IPS-18a (cell line): ENCODE measurements around the gene FAM13A.
"Not testable (repeated sequence)": the region's sequence is repeated elsewhere in the genome, so short reads cannot be mapped to it uniquely, and the experiment has no call there.

Source experiments
- H3K27ac ChIP-seq: one replicate; pipeline ENCODE4 v1.5.1; 2013; ENCODE audit warnings: low read length
- H3K27me3 ChIP-seq: one replicate; pipeline ENCODE4 v1.6.1; 2013; ENCODE audit warnings: mild to moderate bottlenecking, low read length; ENCODE audit not compliant: control insufficient read depth, insufficient read depth
- H3K36me3 ChIP-seq: one replicate; pipeline ENCODE4 v1.6.1; 2013; ENCODE audit warnings: low read depth, low read length; ENCODE audit not compliant: control insufficient read depth
- H3K4me1 ChIP-seq: one replicate; pipeline ENCODE4 v1.6.1; 2013; ENCODE audit warnings: low read depth, low read length; ENCODE audit not compliant: control insufficient read depth
- H3K4me3 ChIP-seq: one replicate; pipeline ENCODE4 v1.5.1; 2013; ENCODE audit warnings: low read length
- H3K9ac ChIP-seq: one replicate; pipeline ENCODE4 v1.6.1; 2013; ENCODE audit warnings: mild to moderate bottlenecking, low read length, moderate library complexity
- H3K9me3 ChIP-seq: one replicate; pipeline ENCODE4 v1.6.1; 2013; ENCODE audit warnings: low read depth, low read length; ENCODE audit not compliant: control insufficient read depth

Gene FAM13A

DNA sequence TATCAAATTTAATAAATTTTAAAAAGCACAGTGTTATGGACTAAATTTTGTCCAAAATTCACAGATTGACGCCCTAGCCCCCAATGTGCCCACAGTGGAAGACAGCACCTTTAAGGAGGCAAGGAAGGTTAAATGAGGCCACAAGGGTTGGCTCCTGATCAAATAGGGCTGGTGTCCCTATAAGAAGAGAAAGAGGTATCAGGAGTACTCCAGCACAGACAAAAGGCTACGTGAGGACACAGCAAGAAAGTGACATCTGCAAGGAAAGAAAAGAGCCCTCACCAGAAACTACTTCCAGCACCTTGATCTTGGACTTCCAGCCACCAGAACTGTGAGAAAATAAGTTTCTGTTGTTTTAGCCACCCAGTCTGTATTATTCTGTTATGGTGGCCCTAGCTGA, 48.8 kb downstream of the FAM13A start:
- Histone ChIP-seq H3K9me3 (no peaks in the 10 kb centered on the region), H3K27me3 (no peaks in the 10 kb centered on the region), H3K27ac (no peak overlapping the region), H3K36me3 (peaks cover 10% of the 10 kb centered on the region), H3K4me1 (peaks cover 4% of the 10 kb centered on the region), H3K9ac (no peak overlapping the region), H3K4me3 (no peak overlapping the region)

- H3K9ac ChIP-seq: no peak overlapping the region
- H3K36me3 ChIP-seq: peaks cover 5% of the 10 kb centered on the region
- H3K27ac ChIP-seq: no peak overlapping the region
- H3K4me1 ChIP-seq: peaks cover 4% of the 10 kb centered on the region
- no peak overlapping the region for H3K4me3 ChIP-seq
- no peaks in the 10 kb centered on the region for H3K27me3 ChIP-seq
- H3K9me3 ChIP-seq: no peaks in the 10 kb centered on the region
Observed at GRCh38 chr4:89007338-89007939, 49.5 kb downstream of the FAM13A start.

DNA sequence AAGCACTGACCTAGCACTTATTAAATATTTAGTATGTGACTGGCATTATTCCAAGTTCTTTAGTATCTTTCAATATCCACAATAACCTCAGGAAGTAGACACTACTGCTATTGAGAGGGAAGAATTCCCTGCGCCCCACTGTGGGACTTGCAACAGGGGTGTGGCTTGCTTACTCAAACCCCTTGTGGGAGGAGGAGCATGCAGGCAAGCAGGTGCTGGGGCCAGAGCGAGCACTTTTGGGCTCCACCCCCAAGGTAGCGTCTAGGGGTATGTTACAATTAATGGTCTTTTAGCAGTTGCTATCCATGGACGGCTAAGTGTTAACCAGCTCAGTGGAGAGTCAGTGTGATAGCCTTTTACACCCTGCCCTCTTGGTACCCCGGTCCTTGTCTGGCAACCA, 50.7 kb downstream of the FAM13A start:
- H3K9ac ChIP-seq: no peak overlapping the region
- H3K4me1 ChIP-seq: peaks cover 4% of the 10 kb centered on the region
- H3K9me3 ChIP-seq: no peaks in the 10 kb centered on the region
- H3K36me3 ChIP-seq: peaks cover 4% of the 10 kb centered on the region
- H3K27ac ChIP-seq: no peak overlapping the region
- H3K4me3 ChIP-seq: no peak overlapping the region
- no peaks in the 10 kb centered on the region for H3K27me3 ChIP-seq

DNA sequence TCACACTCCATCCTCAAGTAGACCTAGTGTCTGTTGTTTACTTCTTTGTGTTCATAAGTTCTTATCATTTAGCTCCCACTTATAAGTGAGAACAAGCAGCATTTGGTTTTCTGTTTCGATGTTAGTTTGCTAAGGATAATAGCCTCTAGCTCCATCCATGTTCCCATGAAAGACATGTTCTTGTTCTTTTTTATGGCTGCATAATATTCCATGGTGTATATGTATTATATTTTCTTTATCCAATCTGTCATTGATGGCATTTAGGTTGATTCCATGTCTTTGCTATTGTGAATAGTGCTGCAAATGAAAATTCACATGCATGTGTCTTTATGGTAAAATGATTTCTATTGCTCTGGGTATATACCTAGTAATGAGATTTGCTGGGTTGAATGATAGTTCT, 51.9 kb downstream of the FAM13A start:
- not testable (repeated sequence) for H3K9me3 ChIP-seq, H3K4me3 ChIP-seq, H3K36me3 ChIP-seq, H3K9ac ChIP-seq, H3K27ac ChIP-seq, H3K27me3 ChIP-seq, H3K4me1 ChIP-seq

DNA sequence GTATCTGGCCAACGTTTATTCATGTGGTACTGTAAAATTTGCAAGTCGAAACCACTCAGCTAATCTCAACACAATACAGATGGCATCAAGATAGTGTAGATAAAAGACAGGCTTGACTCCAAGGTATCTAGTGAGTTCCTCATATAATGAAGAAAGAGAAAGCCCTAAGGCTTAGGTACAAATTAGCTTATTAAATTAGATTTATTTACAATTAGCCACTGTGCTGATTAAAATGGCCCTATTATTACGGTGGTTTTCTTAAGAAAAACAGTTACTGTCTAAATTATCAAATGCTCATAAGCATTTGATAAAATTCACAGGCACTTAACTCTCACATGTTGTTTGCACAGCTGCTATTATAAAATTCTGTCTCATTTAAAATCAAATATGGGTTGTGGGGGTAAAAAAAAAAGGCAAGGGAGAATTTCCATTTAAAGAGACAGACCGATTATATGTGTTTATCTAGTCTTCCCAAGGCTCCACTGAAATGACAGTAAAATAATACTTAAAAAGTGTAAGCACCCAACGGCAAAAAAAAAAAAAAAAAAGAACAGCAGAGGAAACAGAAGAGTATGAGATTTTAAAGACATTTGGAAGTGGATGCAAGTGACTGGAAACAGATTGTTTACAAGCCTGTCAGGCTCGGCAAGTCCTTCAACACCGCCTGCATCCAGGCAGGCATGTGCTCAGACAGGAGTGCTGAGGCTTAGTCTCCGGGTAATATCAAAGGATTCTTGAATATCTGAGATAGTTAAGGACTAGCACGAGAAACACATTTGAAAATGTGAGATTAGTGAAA, 55.1 kb downstream of the FAM13A start:
- H3K27ac ChIP-seq: no peak overlapping the region
- no peaks in the 10 kb centered on the region for H3K4me1 ChIP-seq
- H3K4me3 ChIP-seq: no peak overlapping the region
- no peaks in the 10 kb centered on the region for H3K27me3 ChIP-seq
- H3K36me3 ChIP-seq: peaks cover 4% of the 10 kb centered on the region
- no peaks in the 10 kb centered on the region for H3K9me3 ChIP-seq
- no peak overlapping the region for H3K9ac ChIP-seq

GRCh38 chr4:89000844-89001360, 56.1 kb downstream of the FAM13A start:
- peaks cover 4% of the 10 kb centered on the region for H3K36me3 ChIP-seq
- H3K9me3 ChIP-seq: no peaks in the 10 kb centered on the region
- H3K4me3 ChIP-seq: no peak overlapping the region
- H3K9ac ChIP-seq: no peak overlapping the region
- no peak overlapping the region for H3K27ac ChIP-seq
- no peaks in the 10 kb centered on the region for H3K27me3 ChIP-seq
- no peaks in the 10 kb centered on the region for H3K4me1 ChIP-seq

- Histone ChIP-seq H3K36me3 (peaks cover 4% of the 10 kb centered on the region), H3K4me3 (no peak overlapping the region), H3K9ac (no peak overlapping the region), H3K27me3 (no peaks in the 10 kb centered on the region), H3K27ac (no peak overlapping the region), H3K4me1 (no peaks in the 10 kb centered on the region), H3K9me3 (no peaks in the 10 kb centered on the region)
Observed at GRCh38 chr4:89000382-89000781, 56.6 kb downstream of the FAM13A start.

DNA sequence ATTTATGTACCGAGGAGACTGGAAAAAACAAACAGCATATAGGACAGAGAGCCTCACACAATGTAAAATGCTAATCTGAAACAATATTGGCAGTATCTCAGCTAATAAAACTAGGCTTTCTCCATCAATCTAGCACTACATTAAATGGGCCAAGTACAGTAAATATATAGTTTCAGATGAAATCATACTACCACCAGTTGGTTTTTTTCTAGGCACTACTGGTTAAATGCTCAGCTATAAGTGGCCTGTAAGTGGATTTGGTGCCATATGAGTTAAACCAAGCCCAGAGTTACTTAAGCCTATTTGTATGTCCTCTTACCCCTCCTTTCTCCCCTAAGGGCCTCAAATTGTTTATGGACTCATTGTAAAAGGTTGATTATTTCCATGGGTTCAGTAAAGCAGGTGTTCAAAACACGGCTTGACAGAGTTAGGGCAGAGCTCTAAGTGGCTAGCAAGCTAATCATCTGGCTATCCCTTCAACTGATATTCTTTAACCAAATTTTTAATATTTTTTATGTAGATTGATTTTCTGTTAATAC, 57.5 kb downstream of the FAM13A start:
- no peaks in the 10 kb centered on the region for H3K4me1 ChIP-seq
- no peaks in the 10 kb centered on the region for H3K27me3 ChIP-seq
- H3K27ac ChIP-seq: no peak overlapping the region

GRCh38 chr4:88998891-88999290, 58.1 kb downstream of the FAM13A start:
- H3K36me3 ChIP-seq: peaks cover 4% of the 10 kb centered on the region
- no peaks in the 10 kb centered on the region for H3K9me3 ChIP-seq
- no peak overlapping the region for H3K4me3 ChIP-seq
- no peaks in the 10 kb centered on the region for H3K27me3 ChIP-seq
- H3K27ac ChIP-seq: no peak overlapping the region
- no peaks in the 10 kb centered on the region for H3K4me1 ChIP-seq
- H3K9ac ChIP-seq: no peak overlapping the region

More for the DNA sequence above, 57.5 kb downstream of the FAM13A start:
- peaks cover 4% of the 10 kb centered on the region for H3K36me3 ChIP-seq
- no peak overlapping the region for H3K9ac ChIP-seq
- H3K4me3 ChIP-seq: no peak overlapping the region
- H3K9me3 ChIP-seq: no peaks in the 10 kb centered on the region

GRCh38 chr4:88998001-88998400, 59.0 kb downstream of the FAM13A start:
- Histone ChIP-seq H3K27me3 (no peaks in the 10 kb centered on the region), H3K27ac (no peak overlapping the region), H3K4me1 (no peaks in the 10 kb centered on the region), H3K9me3 (no peaks in the 10 kb centered on the region), H3K36me3 (peaks cover 4% of the 10 kb centered on the region), H3K9ac (no peak overlapping the region), H3K4me3 (no peak overlapping the region)

DNA sequence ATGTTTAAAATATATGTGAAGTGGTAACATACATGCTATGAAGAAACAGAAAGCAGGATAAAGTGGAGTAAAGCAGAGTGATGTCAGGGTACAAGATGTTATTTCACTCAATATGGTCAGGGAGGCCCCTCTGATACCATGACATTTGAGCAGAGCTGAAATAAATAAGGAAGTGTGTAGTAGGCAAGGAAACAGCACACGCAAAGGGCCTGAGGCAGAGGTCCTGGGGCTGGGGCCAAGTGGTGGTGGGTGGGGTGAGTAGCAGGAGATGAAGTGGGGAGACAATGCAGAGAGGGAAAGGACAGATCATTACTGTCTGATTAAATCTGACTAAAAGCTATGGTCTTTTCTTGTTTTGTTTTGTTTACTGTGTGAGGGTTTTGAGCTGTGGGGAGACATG, 61.1 kb downstream of the FAM13A start:
- Histone ChIP-seq H3K9ac (no peak overlapping the region), H3K27ac (no peak overlapping the region), H3K27me3 (no peaks in the 10 kb centered on the region), H3K36me3 (peaks cover 4% of the 10 kb centered on the region), H3K9me3 (no peaks in the 10 kb centered on the region), H3K4me3 (no peak overlapping the region), H3K4me1 (no peaks in the 10 kb centered on the region)
